ENCODE measurements around the gene PSME3.

PSME3 gene

DNA sequence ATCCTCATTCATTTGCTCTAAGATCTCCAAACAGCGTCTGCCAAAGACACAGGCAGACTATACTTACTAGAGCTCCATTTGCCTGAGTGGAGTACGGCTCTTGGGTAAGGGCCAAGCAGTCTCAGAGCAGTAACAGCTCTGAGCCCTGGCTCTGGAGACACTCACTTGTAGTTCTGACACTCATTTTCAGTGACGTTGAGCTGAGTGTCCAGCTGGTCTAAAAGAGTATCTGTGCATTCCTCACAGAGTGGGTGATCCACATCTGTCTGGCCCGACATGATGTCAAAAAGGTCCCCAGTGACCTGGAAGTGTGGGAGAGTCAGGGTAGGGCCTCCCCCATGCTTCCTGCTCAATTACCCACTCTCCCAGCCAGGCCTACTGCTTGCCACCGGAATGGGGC is 14.8 kb upstream of the PSME3 start:
- DNase-seq: no peak

DNA sequence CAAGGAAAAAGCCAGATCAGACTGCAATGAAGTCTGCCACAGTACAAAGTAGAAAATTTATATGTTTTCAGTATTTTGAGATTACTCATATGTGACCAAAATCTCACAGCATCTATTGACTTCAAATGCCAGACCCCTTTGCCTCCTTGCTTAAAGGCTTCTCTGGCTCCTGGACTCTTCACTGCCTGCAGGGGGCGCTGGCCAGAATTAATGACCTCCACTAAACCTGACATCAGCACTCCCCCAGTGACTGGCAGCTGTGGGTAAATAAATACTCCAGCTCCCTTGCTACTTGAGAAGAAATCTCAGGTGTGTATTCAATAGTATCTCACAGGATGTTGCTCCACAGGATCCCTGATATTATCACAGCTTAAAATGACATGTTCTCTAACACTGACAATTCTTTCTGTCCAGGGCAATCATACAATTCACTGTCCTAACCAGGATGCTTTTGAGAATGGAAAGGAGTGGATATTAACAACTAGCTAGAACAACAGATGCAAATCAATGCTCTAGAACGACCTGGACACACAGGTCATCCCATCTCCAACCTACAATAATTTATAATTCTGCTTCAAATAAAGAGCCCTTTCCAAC is 13.2 kb upstream of the PSME3 start:
- peak; percentile 76 for DNase-seq

DNA sequence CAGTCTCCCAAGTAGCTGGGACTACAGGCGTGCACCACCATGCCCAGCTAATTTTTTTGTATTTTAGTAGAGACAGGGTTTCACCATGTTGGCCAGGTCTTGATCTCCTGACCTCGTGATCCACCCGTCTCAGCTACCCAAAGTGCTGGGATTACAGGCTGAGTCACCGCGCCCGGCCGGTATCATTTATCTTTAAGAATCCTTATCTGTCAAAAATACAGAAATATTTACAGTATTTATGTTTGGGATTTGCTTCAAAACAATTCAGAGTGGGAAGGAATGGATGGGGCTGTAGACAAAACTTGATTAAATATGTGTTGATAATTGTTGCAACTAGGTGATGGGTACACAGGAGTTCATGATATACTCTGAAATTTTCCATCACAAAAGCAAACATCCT is 12.0 kb upstream of the PSME3 start:
- no peak for DNase-seq

DNA sequence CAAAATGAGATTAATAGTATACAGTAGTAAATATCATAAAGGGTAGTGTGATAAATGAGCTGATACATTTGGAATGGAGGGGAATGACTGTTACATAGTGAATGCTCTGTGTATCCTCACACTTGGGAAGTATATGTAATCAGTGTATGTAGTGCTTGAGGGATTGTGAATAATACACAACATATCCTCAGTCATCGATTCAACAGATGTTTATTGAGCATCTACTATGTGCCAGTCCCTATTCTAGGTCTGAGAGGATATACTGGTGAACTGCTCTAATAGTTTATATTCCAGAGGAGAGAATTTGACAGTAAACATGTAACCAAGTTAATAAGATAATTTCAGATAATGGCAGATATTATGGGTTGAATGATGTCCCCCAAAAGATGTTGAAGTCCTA is 5.7 kb upstream of the PSME3 start:
- DNase-seq: no peak

DNA sequence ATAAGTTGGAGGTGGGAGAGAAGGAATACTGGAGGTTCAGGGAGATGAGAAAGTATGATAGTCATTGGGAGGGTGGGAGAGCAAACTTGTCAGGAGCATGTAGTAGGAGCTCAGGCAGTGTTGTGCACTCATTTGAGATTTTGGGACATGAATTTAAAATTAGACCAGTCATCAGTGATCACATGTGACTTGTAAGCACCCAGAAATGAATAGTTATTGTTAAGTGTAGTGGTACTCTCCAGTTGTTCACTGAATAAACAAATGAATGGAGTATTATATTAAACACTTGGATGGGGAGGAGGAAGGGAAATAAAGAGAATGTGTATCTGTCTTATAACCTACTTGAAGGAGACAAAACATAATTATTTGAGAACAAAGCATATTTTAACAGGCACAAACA is 2.2 kb upstream of the PSME3 start:
- no peak for DNase-seq

DNA sequence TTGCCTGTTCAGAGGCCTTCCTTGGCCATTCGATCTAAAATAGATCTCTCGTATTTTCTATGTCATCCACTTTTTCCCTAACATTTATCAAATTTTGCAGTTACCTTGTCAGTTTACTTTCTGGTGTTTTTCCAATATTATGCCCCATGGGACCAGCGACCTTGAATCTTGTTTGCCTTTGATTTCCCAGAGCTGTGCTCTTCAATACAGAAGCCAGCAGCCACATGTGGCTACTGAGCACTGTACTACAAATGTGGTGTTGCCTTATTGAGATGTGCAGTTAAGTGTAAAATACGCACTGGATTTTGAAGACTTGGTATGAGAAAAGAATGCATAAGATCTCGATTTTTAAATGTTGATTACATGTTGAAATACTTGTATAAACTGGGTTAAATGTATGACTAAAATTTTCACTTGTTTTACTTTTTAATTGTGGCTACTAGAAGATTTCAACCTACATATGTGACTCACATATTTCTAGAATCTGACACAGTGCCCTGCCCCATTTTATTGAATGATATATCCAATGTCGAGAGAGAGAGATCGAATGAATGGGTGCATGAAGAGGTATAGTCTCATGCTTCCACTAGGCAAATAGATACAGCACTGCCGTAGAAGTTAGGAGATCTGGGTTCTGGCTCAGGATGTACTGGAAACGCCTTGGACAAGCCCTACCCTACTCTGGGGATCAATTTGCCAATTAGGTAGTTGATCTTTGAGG is 824 bp upstream of the PSME3 start:
- DNase-seq: no peak

DNA sequence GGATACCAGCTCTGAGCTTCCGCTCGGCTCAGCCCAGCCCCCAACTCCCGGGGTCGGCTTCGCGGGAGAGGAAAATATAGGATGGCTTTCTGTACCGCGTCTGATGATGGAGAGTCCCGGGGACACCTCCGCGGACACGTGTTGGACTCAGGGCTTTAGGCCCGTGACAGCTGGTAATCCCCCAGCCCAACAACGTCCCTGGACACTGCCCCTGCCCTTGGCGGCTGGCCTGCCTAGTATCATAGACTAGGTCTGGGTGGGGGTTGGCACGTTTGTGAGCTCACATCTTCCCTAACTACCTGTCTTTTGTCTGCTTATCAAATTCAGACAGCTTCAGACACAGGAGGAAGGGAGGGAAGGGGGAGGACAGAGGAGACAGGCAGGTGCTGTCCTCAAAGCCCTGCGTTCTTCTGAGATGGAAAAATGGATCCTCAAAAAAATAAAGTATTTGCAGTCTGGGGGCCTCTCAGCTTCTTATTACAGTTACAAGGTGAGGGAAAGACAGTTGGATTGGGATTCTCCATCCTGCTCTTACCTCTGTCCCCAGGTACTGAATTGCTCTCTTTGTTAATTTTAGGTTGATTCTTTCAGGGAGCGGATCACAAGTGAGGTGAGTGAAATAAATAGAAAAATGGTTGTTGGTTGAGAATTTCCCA is 698 bp downstream of the PSME3 start:
- DNase-seq: no peak

DNA sequence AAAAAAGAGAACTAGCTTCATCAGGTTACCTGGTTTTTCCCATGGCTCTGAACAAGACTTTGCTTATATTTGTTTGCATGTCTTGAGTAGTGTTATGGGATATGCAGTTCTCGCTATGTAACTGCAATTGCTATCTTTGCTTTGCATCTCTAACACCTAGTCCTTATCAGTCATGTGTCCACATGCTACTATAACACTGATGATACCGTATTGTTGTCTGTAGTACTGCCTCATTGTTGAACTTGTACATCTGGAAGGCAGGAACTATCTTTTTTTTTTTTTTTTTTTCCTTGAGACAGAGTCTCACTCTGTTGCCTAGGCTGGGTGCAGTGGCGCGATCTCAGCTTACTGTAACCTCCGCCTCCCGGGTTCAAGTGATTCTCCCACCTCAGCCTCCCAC is 2.5 kb downstream of the PSME3 start:
- DNase-seq: no peak

DNA sequence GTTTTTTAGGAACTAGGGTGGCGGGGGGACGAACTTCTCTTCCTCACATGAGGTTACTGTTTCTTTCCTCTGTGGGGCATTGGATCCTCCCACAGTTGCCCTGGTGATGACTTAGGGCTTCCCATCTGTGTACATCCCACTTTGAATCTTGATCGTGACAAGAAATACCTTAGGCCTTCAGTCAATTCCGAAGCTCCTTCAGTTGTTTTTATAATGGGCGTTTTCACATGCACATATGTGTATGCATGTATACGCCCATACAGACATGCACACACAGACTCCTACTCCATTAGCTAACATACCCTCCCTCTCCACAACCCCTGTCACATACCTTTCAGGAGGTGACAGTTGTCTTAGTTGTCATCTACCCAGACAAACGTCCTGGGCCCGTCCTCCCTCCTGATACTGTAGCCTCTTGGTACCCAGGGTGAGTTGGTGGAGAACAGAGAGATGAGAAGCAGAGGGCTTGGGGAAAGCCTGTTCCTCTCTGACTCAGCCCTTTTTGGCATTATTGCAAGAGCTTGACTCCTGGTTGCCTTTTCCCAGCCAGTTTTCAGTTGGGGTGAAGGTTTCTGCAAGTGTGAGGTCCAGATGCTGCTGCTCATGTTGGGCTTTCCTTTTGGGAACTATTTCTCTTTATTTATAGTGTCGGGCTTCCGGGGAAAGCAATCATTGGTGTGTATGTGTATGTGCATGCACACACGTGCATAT is 8.9 kb downstream of the PSME3 start:
- no peak for DNase-seq

DNA sequence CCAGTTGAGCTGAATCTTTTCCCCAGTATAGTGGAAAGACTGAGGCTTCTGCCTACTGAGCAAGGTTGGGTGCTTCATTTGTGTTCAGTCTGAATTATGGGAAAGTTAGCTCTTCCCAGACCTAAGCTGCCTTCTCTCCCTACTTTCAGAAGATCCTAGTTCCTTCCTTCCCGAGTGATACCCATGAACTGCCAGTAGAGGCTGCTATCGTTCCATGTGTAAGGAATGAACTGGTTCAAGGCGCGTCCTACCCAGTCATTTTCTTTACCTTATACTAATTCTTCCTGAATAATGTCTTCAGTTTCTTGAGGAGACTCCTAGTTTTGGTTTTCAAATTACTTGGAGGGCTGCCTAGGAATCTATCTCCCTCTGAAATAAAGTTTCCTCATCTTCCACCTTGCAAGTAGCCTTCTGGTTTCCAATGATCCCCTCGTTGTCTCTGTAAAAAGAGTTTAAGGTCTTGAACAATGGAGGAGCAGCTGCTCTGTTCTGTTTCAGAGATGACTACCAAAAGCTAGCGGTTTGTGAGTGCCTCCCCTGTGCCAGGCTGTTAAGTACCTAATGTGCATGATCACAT is 10.2 kb downstream of the PSME3 start:
- no peak for DNase-seq

DNA sequence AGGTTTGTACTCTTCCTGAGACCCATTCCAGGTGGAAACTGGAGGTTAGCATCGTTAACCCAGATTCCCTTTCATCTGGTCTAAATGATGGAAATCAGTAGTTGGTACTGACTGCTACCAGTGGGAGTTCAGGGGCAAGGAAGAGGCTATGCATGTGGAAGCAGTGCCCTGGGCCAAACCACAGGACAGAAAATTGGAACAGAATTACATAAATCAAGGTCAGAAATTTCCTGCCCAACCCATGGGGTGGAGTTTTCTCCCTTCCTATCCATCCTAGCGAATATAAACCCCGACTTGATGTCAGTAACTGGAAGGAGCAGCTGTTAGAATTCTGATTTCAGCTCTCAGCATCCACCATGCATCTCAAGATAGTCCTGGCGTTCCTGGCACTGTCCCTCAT is 11.1 kb downstream of the PSME3 start, which contains the start of gene AOC2:
TSS of gene AOC2 (plus strand) at position 310 of the 400 bp plus-strand sequence. CDS start at position 357, 47 bp downstream.
- DNase-seq: no peak

DNA sequence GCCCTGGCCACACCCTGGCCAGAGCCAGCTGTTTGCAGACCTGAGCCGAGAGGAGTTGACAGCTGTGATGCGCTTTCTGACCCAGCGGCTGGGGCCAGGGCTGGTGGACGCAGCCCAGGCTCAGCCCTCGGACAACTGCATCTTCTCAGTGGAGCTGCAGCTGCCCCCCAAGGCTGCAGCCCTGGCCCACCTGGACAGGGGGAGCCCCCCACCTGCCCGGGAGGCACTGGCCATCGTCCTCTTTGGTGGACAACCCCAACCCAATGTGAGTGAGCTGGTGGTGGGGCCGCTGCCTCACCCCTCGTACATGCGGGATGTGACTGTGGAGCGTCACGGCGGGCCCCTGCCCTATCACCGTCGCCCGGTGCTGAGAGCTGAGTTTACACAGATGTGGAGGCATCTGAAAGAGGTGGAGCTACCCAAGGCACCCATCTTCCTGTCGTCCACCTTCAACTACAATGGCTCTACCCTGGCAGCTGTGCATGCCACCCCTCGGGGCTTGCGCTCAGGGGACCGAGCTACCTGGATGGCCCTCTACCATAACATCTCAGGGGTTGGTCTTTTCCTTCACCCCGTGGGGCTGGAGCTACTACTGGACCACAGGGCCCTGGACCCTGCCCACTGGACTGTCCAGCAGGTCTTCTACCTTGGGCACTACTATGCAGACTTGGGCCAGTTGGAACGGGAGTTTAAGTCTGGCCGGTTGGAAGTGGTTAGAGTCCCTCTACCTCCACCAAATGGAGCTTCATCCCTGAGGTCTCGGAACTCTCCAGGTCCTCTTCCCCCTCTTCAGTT is 11.8 kb downstream of the PSME3 start:
- no peak for DNase-seq

DNA sequence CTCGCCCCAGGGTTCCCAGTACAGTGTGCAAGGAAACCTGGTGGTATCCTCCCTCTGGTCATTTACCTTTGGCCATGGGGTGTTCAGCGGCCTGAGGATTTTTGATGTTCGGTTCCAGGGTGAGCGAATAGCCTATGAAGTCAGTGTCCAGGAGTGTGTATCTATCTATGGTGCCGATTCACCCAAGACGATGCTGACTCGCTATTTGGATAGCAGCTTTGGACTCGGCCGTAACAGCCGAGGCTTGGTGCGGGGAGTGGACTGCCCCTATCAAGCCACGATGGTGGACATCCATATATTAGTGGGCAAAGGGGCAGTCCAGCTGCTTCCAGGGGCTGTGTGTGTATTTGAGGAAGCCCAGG is 12.3 kb downstream of the PSME3 start:
- no peak for DNase-seq

DNA sequence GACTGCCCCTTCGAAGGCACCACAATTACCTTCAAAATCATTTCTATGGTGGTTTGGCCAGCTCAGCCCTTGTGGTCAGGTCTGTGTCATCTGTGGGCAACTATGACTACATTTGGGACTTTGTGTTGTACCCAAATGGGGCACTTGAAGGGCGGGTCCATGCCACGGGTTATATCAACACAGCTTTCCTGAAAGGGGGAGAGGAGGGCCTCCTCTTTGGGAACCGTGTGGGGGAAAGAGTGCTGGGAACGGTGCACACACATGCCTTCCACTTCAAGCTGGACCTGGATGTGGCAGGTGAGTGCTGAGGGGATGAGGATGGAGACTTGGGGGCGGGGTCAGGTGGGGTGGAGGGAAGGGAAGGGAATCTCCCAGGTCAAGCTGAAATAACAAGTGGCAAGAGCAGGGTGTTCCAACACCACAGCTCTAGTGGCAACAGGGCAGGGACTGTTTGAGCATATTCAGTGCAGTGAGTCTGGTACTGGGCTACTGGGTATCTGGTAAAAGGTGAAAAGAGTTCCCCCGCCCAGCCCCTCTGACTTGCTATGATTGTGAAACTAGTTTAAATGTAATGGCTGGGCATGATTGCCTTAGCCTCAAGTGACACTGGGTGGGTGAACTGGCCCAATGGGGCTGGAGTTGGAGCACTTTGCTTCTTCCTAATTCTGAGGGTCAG is 12.9 kb downstream of the PSME3 start:
- peak; percentile 66 for DNase-seq

DNA sequence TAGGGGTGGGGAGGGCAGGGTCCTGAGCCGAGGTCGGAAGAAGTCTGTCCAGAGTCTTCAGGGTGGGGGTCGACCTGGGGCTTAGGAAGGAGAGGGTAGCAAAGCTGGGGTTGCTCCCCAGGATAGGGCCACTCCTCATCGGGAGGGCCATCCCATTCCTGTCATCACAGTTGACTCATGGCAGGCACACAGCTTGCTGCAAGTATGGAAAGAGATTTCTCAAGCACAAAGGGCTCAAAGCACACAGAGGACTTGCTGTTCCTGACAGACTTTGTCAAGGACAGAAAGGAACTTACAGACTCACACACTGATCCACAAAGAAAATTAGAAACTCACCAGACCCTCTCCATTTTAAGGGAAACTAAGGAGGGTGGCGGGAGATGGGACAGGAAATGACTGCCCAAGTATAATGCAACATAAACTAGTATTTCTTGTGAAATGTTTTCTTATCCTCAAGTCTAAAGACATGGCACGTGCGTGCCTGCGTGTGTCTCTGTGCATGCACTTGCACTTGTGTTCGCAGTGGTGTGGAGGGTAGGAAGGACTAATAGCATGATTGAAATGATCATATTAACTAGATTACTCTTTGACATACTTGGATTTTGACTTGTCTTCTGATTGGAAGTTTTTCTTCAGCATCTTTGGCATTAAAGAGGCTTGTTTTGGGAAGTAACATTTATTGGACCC is 13.5 kb downstream of the PSME3 start:
- no peak for DNase-seq

DNA sequence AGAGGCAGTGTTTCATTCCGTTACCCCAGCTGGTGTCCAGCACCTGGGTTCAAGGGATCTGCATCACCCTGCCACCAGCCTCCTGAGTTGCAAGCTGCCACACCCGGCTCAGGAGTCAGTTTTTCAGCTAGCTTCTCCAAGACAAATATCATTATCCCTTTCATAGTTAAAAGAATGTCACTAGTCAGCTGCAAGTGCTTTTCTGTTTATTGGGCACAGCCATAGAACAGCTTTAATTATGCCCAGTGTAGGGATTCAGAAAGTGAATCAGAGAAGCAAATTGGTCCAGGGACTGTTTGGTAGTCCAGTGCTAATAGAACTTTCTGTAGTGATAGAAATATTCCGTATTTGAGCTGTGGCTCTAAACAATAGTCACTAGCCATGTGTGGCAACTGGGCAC is 14.9 kb downstream of the PSME3 start:
- DNase-seq: no peak

DNA sequence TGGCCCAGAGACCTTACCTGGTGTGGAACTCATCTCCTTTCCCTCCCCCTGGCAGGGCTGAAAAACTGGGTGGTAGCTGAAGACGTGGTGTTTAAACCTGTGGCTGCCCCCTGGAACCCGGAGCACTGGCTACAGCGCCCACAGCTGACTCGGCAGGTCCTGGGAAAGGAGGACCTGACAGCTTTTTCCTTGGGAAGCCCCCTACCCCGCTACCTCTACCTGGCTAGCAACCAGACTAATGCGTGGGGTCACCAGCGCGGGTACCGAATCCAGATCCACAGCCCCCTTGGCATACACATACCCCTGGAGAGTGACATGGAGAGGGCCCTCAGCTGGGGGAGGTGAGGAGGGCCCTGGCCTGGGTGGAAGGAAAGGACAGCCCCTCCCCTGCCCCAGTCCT is 15.8 kb downstream of the PSME3 start:
- no peak for DNase-seq

DNA sequence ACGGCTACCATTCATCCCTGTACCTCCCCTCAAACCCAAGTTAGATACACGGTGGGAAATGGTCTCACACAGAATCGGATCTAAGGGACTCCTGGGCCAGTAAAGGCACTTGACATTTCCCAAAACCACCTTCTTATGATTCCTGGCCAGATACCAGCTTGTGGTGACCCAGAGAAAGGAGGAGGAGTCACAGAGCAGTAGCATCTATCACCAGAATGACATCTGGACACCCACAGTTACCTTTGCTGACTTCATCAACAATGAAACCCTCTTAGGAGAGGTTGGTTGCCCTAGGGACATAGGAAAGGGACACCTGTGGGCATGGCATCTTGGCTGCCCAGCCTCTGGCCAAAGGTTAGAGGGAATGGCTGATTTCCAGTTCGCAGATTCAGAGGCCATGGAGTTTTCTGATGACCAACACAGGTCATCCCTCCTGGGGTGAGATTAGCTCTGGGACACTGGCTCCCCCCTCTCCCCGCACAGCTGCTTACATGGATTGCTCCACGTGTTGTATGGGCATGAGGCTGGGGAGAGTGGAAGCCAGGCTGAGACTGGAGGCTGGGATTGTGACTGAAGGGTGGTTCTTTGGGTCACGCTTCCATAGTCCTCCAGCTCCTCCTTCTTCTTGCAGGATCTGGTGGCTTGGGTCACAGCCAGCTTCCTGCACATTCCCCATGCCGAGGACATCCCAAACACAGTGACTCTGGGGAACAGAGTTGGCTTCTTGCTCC is 16.4 kb downstream of the PSME3 start:
- DNase-seq: no peak

DNA sequence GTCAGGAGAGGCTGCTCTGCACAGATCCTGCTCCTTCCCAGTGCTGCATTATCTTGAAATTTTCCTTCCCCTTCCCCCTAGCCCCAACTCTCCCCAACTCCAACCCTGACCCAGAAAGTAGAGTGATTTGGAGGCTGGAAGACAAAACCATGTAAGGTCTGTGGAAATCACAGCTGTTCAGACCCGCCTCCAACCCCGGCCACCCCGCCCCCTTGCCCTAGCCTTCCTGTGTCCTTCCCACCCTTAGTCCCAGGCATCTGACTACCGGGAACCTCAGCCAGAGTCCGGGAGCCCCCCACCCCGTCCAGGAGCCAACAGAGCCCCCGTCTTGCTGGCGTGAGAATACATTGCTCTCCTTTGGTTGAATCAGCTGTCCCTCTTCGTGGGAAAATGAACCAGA is 17.8 kb downstream of the PSME3 start, which contains the start of gene AOC3:
TSS of gene AOC3 (plus strand) at position 246 of the 400 bp plus-strand sequence. CDS start at position 391, 145 bp downstream.
- no peak for DNase-seq
